Astrocyte of the hippocampus (primary cell): ENCODE measurements around the gene ITGAL.
"Not testable (repeated sequence)": the region's sequence is repeated elsewhere in the genome, so short reads cannot be mapped to it uniquely, and the experiment has no call there.

Experiments
- DNase-seq: peaks from one replicate; pipeline ENCODE4 v3.0.0; 2011; ENCODE audit warnings: low read depth, low spot score

Gene ITGAL

DNA sequence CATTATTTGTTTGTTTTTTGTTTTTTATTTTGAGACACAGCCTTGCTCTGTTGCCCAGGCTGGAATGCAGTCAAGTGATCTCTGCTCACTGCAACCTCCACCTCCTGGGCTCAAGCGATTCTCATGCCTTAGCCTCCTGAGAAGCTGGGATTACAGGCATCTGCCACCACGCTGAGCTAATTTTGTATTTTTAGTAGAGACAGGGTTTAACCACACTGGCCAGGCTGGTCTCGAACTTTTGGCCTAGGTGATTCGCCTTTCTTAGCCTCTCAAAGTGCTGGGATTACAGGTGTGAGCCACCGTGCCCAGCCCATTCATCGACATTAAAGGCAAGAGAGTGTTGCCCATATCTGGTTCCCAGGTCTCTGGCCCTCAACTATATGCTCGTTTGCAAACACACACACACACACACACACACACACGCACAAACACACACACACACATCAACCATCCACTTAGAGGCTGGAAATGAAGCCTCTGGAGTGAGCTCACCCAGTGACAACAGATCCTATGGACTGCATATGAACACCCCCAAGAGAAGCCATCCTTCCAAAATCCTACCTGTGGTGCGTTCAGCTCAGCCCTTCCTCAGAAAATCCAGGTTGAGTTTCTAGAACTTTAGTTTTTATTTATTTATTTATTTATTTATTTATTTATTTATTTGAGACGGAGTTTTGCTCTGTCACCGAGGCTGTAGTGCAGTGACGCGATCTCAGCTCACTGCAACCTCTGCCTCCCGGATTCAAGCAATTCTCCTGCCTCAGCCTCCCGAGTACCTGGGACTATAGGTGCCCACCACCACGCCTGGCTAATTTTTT lies 14.6 kb upstream of the ITGAL start:
- DNase-seq, result no peak

DNA sequence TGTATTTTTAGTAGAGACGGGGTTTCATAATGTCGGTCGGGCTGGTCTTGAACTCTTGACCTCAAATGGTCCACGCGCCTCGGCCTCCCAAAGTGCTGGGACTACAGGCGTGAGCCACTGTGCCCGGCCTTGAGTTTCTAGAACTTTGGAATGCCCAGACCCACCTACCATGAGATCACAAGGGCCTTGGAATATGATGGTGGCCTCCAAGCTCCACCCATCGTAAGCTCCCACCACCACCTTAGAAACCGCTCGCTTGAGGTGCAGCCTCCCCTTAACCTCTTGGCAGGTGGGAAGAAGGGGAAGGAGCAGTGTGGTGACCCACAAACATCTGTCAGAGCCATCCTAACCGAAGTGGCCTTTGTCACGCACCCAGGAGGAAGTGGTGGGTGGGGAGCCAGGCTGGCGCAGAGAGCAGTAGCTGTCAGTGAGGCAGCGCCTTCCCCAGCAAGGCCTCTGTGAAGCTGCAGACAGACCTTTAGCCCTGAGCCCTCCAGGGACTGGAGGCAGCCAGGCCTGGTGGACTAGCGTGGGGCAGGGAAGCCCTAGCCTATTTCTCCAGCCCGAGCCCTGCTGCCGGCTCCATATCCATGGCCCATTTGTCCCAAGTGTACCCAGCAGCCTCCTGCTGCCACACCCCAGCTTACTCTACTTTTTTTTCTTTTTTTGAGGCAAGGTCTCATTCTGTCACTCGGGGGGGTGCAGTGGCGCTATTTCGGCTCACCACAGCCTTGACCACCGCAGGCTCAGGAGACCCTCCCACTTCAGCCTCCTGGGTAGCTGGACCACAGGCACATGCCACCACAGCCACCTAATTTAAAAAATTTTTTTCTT lies 13.8 kb upstream of the ITGAL start:
- no peak for DNase-seq

DNA sequence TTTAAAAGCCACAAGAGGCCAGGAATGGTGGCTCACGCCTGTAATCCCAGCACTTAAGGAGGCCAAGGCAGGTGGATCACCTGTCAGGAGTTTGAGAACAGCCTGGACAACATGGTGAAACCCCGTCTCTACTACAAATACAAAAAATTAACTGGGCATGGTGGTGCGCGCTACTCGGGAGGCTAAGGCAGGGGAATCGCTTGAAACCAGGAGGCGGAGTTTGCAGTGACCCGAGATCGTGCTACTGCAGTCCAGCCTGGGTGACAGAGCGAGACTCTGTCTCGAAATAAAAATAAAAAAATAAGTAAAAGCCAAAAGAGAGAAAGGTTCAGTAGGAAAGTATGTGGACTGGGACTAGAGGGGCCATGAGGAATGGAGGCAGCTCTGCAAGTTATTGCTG lies 13.1 kb upstream of the ITGAL start:
- no peak for DNase-seq

DNA sequence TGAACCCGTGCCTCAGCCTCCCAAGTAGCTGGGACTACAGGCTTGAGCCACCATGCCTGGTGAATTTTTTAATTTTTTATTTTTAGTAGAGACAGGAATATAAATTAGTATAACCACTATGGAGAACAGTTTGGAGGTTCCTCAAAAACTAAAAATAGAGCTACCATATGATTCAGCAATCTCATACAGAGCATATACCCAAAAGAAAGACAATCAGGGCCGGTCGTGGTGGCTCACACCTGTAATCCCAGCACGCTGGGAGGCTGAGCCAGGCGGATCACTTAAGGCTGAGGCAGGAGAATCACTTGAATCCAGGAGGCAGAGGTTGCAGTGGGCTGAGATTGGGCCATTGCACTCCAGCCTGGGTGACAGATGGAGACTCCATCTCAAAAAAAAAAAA lies 11.1 kb upstream of the ITGAL start:
- not testable (repeated sequence) for DNase-seq

DNA sequence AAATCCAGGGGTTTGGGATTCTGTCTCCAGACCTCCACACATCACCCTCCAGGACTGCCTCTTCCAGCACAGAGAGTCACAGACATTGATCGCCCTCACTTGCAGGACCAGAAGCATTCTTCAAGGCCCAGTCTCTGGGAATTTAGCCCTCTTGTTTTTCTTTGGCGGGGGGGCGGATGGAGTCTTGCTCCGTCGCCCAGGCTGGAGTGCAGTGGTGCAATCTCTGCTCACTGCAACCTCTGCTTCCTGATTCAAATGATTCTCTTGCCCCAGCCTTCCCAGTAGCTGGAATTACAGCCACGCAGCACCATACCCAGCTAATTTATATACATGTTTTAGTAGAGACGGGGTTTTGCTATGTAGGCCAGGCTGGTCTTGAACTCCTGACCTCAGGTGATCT lies 8.5 kb upstream of the ITGAL start:
- no peak for DNase-seq

DNA sequence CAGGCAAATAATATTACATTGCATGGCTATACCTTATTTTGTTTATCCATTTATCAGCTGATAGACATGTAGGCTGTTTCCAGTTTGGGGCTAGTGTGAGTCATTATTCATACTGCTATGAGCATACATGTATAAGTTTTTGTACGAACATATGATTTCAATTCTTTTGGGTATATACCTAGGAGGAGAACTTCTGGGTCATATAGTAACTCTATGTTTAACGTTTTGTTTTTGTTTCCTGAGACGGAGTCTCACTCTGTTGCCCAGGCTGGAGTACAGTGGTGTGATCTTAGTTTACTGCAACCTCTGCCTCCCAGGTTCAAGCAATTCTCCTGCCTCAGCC lies 2.4 kb upstream of the ITGAL start:
- DNase-seq, result no peak

DNA sequence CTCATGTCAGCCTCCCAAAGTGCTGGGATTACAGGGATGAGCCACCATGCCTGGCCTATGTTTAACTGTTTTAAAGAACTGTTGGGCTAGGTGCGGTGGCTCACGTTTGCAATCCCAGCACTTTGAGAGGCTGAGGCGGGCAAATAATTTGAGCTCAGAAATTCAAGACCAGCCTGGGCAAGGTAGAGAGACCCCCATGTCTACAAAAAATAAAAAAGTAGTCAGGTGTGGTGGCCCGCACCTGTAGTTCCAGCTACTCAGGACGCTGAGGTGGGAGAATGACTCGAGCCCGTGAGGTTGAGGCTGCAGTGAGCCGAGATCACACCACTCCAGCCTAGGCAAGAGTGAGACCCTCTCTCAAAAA lies 1.9 kb upstream of the ITGAL start:
- no peak for DNase-seq

DNA sequence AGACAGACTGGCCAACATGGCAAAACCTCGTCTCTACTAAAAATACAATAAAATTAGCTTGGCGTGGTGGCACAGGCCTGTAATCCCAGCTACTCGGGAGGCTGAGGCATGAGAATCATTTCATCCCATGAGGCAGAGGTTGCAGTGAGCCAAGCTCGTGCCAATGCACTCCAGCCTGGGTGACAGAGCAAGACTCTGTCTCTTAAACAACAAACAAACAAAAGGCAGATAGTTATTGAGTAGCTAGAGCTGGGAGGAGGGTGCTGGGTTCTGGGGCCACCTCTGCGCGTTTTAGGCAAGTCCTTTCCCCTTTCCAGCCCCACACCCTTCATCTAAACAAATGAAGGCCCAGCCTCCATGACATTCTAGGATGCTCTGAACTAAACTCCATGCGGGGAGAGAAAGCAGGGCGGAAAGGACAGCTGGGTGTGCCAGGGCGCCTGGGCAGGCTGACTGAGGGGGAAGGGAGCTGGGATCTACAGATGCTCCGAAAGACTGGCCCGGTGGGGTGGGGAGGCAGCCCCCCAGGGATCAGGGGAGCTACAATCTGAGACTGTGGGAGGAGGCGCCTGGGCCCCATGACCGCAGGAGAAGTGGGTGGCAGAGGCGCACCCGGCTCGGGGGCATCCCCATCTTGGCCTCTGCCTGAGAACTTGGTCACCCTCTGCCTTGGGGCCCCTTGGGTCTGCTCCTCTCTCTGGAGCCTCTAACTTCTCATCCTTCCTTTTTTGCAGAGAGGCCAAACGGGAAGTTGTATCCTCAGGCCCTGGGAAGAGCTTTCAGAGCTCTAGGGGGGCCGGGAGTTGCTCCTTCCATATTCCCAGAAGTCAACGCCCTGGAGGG lies 910 bp downstream of the ITGAL start:
- no peak for DNase-seq

DNA sequence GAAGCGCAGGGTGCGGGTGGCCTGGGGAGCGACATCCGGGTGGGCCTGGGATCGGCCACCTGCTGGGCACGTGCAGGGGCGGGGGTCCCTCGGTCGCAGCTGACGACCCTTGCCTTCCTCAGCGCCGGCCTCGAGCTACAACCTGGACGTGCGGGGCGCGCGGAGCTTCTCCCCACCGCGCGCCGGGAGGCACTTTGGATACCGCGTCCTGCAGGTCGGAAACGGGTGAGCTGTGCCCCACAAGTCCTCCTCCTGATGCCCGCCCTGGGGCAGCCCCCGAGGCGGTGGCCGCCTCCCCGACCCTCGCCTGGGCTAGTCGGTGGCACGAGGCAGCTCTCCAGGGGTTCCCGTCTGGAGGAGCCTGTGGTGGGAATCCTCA lies 1.5 kb downstream of the ITGAL start:
- DNase-seq, result no peak

DNA sequence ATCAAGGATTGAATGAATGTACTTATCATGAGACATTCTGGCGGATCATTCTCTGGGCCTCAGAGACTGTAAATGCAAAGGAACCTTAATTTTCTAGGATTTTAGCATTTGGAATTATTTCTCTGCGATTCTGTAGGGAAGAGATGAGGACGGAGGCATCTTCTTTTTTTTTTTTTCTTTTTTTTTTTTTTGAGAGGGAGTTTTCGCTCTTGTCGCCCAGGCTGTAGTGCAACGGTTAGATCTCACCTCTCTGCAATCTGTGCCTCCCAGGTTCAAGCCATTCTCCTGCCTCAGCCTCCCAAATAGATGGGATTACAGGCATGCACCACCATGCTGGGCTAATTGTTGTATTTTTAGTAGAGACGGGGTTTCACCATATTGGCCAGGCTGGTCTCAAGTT lies 2.1 kb downstream of the ITGAL start:
- no peak for DNase-seq

DNA sequence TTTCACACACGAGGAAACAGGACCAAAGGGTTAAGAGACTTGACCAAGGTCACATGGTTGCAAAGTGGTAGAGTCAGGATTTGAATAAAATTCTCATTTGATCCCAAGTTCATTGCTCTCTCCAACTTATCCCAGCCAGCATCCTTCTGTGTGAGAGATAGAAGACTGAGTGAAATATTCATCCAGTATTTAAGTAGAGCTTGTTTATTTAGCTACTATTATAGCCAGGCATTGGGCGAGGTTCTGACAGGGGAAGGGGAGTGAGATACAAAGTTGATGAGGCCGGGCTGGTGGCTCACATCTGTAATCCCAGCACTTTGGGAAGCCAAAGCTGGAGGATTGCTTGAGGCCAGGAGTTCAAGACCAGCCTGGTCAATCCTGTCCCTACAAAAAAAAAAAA lies 4.4 kb downstream of the ITGAL start:
- DNase-seq, result no peak

DNA sequence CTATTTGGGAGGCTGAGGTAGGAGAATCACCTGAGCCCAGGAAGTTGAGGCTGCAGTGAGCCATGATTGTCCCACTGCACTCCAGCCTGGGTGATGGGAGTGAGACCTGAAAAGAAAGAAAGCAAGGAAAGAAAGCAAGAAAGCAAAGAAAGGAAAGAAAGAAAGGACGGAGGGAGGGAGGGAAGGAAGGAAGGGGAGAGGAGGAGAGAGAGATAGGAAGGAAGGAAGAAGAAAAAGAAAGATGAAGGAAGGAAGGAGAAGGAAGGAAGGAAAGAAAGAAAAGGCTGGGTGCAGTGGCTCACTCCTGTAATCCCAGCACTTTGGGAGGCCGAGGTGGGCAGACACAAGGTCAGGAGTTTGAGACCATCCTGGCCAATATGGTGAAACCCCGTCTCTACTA lies 5.2 kb downstream of the ITGAL start:
- DNase-seq, result not testable (repeated sequence)

DNA sequence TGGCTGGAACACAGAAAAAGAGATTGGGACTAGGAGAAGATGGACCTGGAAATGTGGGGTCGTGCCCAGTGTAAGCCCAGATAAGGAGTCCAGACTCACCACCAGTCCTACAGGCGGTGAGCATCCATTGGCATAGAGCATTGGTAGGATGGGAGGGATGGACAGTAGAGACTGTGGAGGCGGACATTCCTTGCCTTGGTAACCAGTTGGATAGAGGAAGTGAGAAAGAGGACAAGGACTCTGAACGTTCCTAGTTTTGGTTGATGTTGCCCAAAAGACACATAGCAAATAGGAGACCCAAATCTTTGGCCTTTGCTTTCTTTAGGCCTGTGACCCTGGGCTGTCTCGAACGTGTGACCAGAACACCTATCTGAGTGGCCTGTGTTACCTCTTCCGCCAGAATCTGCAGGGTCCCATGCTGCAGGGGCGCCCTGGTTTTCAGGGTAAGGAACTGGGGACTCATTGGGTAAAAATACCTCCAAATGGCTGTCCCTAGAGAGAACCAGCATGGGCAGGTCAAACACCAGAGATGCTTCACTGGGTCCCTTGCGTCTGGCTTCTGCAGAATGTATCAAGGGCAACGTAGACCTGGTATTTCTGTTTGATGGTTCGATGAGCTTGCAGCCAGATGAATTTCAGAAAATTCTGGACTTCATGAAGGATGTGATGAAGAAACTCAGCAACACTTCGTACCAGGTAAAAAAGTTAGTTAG lies 6.4 kb downstream of the ITGAL start:
- DNase-seq, result no peak

DNA sequence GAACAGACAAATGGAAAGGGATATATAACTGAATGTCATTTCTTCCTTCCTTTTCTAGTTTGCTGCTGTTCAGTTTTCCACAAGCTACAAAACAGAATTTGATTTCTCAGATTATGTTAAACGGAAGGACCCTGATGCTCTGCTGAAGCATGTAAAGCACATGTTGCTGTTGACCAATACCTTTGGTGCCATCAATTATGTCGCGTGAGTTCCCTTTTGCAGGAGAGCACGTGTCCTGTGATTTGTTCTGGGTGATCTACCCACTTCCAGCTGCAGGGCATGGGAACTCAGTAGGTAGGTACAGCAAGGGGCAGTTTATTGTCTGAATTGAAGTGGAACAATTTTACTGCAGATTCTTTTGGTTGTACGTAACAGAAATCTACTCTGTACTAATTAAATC lies 8.8 kb downstream of the ITGAL start:
- no peak for DNase-seq

DNA sequence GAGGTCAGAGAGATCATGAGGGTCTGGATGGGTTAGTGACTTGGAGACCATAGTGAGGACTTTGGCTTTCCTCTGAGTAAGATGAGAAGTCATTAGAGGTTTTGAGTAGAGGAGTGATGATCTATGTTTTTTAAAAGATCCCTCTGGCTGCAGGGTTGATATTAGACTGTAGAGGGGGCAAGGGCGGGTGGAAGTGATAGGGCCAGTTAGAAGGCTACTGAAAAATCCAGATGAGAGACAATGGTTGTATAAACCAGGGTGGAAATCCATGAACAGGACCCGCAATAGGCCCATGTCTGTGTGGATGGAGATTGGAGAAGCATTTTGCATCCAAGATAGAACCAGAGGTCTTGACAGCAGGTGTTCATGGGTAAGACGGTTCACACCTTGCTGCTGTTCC lies 9.8 kb downstream of the ITGAL start:
- DNase-seq, result no peak

DNA sequence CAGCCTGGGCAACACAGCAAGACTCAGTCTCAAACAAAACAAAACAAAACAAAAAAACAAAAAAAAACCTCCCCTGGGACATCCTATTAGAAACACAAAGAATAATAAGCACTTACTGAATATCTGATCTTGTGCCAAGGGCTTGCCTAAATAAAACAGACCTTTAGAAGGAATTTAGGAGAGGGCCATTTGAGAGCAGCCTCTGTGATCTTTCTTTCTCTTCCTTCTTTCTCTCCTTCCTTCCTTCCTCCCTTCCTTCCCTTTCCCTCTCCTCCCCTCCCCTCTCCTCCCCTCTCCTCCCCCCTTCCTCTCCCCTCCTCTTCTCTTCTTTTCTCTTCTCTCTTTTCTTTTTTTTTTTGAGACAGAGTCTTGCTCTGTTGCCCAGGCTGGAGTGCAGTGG lies 12.3 kb downstream of the ITGAL start:
- no peak for DNase-seq

DNA sequence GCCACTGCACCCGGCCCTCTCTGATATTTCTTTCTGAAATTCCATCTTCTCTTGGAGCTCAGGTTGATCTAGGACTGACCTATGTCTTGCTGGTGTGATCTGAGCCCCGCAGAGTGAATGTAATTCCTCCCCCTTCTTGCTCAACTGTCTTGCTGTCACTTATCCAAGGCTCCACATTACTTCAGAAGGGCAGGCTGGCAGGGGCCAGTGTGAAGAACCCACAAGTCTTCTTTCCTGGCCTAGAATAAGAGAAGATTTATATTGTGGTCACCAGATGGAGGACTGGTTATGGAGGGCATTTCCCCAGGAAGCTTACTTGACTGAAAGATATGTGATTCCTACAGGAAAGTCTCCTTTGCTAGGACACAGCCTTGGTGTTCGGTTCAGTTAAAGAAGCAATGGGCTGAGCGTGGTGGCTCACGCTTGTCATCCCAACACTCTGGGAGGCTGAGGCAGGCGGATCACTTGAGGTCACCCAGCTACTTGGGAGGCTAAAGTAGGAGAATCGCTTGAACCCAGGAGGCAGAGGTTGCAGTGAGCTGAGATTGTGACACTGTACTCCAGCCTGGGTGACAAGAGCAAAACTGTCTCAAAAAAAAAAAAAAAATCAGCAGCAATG lies 13.4 kb downstream of the ITGAL start:
- DNase-seq, result no peak

DNA sequence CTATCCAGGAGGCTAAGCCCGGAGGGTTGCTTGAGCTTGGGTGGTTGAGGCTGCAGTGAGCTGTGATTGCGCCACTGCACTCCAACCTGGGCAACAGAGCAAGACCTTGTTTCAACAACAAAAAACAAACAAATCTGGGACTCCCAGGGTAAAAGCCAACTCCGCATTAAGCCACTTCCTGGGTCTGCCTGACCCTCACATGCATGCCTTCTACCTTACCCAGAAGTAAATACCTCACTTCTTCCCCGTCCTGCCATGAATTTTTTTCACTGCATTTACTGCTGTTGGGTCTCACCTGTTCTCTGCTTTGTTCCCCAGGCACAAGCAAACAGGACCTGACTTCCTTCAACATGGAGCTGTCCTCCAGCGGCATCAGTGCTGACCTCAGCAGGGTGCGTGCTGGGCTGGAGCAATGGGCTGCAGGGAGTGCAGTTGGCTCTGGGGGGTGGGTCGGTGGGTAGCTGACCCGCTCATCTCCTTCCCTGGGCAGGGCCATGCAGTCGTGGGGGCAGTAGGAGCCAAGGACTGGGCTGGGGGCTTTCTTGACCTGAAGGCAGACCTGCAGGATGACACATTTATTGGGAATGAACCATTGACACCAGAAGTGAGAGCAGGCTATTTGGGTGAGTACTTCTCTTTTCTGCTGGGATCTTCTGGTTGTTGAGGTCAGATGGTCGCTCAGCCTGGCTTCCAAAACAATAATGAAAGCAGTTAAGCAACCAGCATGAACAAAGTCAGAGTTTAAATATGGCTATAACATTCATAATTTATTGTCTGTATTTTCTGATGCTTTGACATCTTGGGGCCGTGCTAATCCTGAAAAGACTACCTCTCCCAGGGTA lies 16.4 kb downstream of the ITGAL start:
- no peak for DNase-seq

DNA sequence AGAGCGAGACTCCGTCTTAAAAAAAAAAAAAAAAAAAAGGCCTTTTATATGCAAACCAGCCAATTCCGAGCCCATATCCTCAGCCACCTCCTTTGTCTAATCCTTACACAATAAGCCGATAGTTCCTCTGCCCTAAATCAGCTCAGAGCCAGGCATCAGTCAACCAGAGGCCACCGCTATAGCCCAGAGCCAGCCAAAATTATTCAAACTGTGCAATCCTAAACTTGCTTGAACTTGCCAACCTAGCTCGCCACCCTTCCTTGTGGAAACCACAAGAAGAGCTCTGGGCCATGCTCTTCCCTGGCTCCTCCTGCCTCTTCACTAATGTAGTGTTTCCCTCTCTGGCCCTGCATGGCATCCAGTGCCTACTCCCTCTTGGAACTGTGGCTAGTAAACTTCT lies 17.7 kb downstream of the ITGAL start:
- DNase-seq, result peak; percentile 11

DNA sequence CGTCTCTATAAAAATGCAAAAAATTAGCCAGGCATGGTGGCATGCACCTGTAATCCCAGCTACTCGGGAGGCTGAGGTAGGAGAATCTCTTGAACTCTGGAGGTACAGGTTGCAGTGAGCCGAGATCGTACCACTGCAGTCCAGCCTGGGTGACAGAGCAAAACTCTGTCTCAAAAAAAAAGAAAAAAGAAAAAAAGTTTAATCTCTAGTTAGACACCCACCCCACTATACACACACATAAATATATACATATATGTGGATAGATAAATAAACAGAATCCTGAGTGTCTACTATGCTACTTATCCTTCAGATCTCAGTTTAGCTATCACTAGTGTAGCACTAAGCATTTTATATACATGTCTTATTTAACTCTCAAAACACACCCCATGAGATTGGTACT lies 18.7 kb downstream of the ITGAL start:
- DNase-seq, result no peak
